SK-MEL-5 (cell line): ENCODE results near the gene TTLL9. TPM values are rescaled to one million over a fixed set of nuclear protein-coding genes. Genes with fewer than 3 reads are reported as not detected.
A peak's percentile ranks its signal among the peaks of the same experiment; 100 is the strongest.

ENCODE experiments used
- DNase-seq: peaks from one replicate; pipeline ENCODE4 v3.0.0-alpha.2; 2016; ENCODE audit warnings: low read depth, low spot score
- in situ Hi-C: cut with HindIII; loops from 2 replicates; pipeline ENCODE4 v1.10.0; 2016; ENCODE audit warnings: low sequenced_read_pairs, high pct_unique_total_duplicates, low pct_unique_long_range_greater_than_20kb
- small RNA-seq, 2 experiments: library from RNA; depleted of rRNA; stranded (forward); fragments of <200 nt; gene quantifications; one replicate each; pipeline ENCODE3, GENCODE V24; 2014
- total RNA-seq: library from RNA; depleted of rRNA; stranded (reverse); fragments of >200 nt; shearing (Covaris generic); gene quantifications from 2 replicates; pipeline ENCODE4 v1.2.3, GENCODE V29; 2014; rRNA removed

Gene TTLL9
- total RNA-seq, 1 experiment from 2014 or later: not detected

DNA sequence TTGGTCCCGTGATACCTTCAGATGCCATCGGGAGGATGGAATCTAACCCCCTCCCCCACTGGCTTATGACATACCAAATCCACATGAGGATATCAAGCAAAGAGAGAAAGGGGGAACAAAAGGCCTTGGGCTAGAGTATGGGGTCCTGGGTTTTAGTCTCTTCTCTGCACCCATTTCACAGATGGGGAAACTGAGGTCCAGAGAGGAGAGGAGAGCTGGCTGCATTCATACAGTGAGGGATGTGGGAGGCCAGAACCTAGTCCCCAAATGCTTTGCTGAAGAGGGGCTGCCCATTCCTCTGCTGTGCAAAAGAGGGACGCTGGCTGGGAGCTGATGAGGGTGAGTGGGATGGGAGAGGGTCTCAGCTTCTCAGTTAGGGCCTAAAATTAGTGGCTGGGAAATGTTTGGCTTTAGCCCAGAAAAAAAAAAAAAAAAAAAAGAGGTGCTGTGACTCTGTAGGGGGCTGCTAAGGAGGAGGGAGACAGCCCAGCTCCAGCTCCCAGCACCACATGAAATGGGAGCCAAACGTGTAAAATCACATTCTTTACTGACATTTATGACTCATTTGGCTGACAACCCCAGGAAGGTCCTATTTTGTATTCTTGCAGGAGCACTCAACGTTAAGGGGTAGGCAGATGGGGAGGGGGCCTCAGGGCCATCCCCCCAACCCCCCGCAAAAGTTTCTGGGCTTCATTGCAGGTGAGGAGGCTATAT is 109.4 kb downstream of the TTLL9 start:
- in situ Hi-C loops: no loop called here
- no peak for DNase-seq

DNA sequence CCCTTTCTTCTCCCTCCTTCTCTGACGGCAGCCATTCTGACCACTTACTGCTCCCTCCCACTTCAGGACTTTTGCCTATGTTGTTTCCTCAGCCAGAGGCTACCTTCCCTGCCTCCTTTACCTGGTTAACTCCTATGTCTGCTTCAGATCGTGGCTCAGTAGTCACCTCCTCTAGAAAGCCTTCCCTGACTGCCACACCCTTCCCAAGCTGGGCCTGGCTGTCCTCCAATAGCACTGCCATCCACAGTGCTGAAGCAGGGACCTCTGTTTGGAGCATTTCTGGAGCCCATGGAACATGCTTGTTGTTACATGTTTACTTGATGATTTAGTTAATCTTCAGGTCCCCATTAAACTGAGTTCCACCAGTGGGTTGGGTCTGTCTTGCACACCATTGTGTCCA is 111.3 kb downstream of the TTLL9 start:
- DNase-seq: no peak
- in situ Hi-C loops: no loop called here

DNA sequence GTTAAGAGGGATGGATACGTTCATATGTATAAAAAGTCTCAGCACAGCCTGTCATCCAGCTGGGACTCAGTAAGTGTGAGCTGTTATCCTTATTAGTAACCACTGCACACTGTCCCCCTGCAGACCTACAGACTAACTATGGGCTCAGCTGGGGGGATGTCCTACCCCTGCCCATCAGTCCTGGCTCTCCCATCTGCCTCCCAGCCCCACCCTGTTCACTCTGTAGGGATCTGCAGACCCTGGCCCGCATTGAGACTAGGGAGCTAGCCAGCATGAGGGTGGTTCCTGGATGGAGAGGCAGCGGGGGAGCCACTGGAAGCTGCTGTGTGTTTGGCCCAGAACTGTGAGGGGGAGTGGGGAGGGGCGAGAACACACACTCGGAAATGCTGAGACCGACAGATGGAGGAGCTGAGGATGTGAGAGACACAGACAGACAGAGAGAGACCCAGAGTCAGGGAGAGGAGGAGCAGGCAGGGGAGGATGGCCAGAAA is 114.6 kb downstream of the TTLL9 start:
- in situ Hi-C loops: no loop called here
- DNase-seq: no peak

DNA sequence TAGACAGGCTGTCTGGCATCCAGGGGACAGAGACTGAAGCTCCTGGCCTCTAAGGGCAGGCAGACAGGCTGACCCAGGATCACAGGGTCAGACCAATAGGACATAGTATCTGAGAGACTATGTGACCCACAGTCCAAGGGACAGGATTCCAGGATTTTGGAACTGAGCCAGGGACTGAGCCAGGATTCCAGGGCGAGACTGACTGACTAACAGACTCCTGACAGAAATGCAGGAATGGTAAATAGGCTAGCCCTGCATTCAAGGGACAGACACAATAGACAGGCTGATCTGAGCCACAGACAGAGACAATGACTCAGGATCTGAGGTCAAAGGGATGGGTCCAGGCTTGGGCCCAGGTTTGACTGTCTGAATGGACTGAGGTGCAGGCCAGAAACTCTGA is 117.3 kb downstream of the TTLL9 start:
- in situ Hi-C loops: no loop called here
- peak; percentile 28 for DNase-seq

DNA sequence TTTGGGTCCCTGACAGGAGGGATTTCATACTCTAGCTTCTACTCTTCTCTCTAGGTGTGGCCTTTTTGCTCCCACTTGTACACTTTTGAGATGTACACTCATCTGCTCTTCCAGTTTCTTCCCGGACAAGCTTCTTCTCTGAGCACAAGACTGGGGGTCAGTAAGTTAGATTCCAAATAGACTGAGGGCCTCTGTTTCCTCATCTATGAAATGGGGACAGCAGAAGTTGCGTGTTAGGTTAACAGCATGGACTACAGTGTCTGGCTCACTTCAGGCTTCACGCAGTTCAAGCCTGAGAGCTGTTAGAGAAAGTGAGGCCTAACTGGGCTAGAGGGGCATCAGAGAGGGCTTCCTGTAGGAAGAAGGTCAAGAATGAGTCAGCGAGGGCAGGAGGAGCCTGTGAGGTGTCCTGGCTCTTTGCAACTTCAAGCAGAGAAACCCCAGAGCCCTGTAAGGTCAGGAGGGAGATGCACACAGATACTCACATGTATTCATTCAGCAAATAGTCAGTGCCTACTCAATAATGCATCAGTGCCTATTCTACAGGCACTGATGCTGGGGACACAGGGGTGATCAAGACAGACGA is 118.1 kb downstream of the TTLL9 start:
- in situ Hi-C loops: no loop called here
- DNase-seq: no peak

DNA sequence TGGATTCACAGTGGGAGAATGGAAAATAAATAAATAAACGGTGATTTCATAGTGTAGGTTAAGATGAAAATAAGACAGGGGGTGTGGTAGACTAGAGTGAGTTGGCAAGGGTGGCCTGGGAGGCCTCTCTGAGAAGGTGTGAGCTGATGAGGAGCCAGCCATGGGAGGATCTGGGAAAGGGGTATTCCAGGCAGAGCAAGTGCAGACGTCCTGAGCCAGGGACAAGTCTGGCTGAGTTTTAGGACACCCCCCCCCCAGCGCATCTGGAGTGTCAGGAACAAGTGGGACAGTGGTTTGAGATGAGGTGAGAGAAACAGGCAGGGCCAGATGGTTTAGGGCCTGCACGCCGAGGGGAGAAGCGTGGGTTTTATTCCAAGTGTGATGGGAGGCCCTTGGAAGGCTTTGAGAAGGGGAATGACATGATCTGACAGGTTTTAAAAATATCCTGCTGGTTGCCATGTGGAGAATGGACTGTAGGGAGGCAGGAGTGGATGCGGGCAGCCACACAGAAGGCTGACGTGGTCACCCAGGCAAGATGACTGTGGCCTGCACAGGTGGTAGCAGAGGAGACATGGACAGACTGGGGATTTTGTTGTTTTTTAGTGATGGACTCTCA is 118.7 kb downstream of the TTLL9 start:
- DNase-seq: no peak
- in situ Hi-C loops: no loop called here

DNA sequence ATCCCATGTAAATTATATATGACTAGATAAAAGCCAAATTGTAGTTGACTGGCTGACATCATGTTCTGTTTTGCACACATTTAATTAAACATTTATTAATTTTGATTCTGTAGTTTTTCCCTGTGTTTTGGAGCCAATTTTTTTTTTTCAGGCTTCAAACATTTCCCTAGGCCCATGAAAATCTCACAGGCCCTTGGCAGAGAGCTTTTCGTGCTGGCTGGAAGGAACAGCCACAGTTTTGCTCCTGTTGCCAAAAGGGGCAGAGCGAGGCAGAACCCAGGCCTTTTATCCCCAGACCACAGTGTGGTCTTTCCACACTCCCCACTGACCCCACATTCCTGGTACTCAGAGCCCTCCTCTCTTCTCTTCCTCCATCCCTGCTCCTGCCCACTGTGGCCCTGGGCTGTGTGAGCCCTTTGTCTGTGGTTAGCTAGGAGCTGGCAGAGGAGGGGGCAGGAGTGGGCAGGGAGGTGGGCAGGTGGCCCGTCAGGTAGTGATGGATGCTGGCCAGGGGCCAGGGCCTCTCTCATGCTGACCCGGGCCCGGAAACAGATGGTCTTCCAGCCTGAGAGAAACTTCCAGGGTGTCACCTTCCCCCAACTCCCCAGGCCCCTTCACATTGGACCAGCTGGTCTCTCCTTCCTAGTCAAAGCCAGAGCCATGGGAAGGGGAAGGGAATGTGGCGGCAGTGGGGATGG is 120.4 kb downstream of the TTLL9 start:
- DNase-seq: no peak
- in situ Hi-C loops: no loop called here

DNA sequence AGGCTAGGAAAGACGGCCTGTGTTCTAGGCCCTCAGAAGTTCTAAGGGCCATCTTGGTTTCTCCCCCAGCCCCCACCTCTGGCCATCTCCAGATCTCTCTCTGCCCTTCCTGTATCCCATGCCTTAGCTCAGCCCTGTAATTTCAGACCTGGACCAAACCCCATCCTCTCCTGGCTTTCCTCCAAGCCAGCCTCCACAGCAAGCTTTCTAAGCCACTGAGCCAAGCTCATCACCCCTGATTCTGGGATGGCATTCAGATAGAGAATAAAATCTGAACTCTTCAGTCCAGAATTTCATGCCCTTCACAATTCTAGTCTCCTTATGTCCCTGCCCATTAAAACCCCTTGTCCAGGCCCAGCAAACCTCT is 120.9 kb downstream of the TTLL9 start:
- in situ Hi-C loops: no loop called here
- no peak for DNase-seq

DNA sequence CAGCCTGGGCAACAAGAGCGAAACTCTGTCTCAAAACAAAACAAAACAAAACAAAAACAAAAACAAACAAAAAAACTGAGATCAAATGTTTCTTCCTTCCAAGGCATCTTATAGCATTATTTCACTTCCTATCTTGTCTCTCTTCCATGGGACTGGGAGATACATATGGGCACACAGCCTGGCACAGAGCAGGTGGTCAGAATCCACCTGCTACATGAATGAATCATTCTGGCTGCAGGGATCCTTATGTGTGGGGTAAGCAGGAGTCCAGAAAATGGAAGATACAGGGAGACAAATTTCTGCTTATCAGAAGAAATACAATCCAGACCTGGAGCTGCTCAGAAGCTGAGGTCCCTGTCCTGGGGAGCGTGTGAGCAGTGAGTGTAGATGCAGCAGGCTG is 121.7 kb downstream of the TTLL9 start:
- no peak for DNase-seq
- in situ Hi-C loops: no loop called here

Small RNA genes lying within 50 kb of the gene (small RNA-seq; reads per million reads assigned to genes)
- gene RNU1-94P: 0.02 to 0.05 reads per million in 2 experiments

Other genes starting within 250 kb of the TTLL9 start
- gene COX4I2, start 232.7 kb upstream of the TTLL9 start, total RNA-seq: not detected in 2 replicates
- gene BCL2L1, start 147.8 kb upstream of the TTLL9 start, total RNA-seq: 79.5 and 81.5 TPM in 2 replicates
- 69.1 and 74.2 TPM in 2 replicates for gene TPX2, start 131.3 kb upstream of the TTLL9 start, total RNA-seq
- not detected in 2 replicates for gene MYLK2, start 51.3 kb upstream of the TTLL9 start, total RNA-seq
- gene FOXS1, start 25.0 kb upstream of the TTLL9 start, total RNA-seq: not detected in 2 replicates
- gene DUSP15, start 107 bp upstream of the TTLL9 start, total RNA-seq: 6.2 and 6.6 TPM in 2 replicates
- gene PDRG1, start 81.4 kb downstream of the TTLL9 start, total RNA-seq: 12.2 and 13.9 TPM in 2 replicates
- gene XKR7, start 97.5 kb downstream of the TTLL9 start, total RNA-seq: 0.03 and 0.11 TPM in 2 replicates
- gene CCM2L, start 139.8 kb downstream of the TTLL9 start, total RNA-seq: 0.08 and 0.16 TPM in 2 replicates
- not detected in 2 replicates for gene HCK, start 181.6 kb downstream of the TTLL9 start, total RNA-seq
- 30.9 and 33.9 TPM in 2 replicates for gene TM9SF4, start 239.1 kb downstream of the TTLL9 start, total RNA-seq